ENCODE measurements around the gene DNAH10.
"Not testable (repeated sequence)": the region's sequence is repeated elsewhere in the genome, so short reads cannot be mapped to it uniquely, and the experiment has no call there.

The DNAH10 gene

GRCh38 chr12:123938679-123939480 lies 176.8 kb downstream of the DNAH10 start:
- DNase-seq, result no peak

- no peak for DNase-seq
Observed at GRCh38 chr12:123939716-123940626, 177.9 kb downstream of the DNAH10 start.

DNA sequence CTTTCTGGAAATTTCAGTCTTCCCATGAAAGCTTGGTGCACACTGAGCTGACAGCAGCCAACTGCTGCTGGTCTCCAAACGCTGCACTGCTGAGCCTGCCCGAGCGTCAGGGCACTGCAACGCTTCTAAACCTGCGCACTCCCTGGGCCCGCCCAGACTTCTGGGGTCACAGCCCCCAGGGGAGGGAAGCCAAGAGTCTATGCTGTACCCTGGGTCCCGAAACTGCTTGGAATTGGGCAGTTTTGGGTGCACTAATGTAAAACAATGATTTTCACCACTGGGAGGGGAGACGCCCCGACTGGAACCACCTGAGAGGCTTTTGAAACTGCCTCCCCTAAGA lies 178.5 kb downstream of the DNAH10 start:
- DNase-seq, result no peak

DNA sequence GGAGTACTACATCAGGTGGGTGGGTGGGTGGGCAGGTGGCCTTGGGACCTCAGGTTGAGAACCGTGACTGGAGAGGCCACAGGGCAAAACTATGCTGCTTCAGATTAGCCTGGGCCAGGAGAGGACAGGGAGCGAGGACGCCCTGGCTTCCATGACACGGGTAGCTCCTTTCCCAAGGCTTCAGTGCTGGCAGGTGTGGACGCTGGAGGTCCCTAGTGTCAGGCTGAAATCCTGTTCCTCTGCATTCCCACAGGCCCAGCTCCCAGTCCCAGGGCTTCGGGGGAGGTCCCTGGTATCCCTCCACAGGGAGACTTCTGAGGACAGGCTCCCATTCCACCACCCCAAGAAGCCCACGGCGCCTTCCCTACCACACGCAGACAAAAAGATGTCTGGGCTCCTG lies 178.9 kb downstream of the DNAH10 start:
- DNase-seq, result no peak

DNA sequence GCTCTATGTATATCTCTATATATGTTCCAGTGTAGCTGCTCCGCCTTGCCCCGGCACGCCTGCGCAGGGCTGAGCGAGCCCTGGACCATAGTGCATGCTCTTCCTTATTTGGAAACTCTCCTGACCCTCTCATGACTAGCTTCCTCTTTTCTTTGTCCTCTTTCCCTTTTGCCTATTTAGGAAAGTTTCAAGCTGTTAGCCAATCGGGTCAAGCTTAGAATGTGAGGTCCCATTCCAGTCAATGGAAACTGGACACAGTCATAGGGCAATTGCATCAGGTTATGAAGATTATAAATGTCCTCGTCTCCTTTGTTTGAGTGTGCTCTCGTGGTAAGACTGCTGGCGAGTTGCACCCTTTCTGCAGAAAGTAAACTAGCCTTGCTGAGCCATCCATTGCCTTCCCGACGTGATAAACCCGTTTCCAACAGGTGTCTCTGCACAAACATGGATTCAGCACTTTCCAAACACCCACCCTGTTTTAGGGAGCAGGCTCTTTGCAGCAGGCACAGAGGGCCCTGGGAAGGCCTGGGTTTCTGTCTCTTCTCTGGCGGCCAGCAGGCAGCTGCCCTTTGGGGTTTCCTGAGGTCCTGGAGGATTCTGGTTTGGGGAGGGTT lies 179.6 kb downstream of the DNAH10 start:
- DNase-seq, result peak; percentile 55

- no peak for DNase-seq
Observed at GRCh38 chr12:123942238-123942653, 180.1 kb downstream of the DNAH10 start.

GRCh38 chr12:123942911-123943648 lies 181.0 kb downstream of the DNAH10 start:
- DNase-seq, result no peak

DNA sequence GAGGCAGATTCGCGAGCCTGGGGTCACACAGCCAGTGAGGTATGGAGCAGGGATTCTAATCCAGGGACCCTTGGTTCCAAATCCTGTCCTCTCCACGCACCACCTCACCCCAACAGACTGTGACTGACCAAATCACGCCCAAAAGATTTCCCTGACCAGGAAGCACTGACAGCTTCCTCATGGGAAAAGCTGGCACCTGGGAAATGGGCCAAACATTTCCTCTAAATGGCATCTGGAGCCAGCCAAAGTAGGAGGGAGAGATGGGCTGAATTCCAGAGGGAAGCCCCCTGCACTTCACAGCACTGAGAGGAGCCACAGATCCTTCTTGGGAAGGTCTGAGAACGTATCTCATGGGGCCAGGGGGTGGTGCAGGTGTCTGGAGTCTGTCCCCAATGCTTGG lies 181.7 kb downstream of the DNAH10 start:
- DNase-seq, result no peak

DNA sequence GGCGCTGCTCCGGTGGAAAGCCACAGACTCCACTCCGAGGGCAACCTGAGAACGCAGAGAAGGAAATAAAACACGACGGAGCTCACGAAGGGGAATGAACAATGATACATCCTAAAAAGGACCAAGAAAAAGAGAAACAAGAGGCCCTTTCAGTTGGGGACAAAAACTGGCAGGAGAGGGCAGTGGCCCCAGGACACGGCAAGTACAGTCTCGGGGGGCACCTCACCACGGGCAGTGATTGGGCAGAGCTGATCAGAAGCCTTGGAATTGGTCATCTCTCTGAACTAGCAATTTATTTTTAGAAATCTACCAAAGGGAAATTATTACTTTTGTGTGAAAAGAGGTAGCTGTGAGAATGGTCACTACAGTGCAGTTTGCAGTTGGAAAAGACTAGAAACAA lies 182.6 kb downstream of the DNAH10 start:
- no peak for DNase-seq

- no peak for DNase-seq
Observed at GRCh38 chr12:123945287-123946151, 183.4 kb downstream of the DNAH10 start.

GRCh38 chr12:123946152-123946515 lies 184.0 kb downstream of the DNAH10 start:
- DNase-seq, result no peak

- not testable (repeated sequence) for DNase-seq
Observed at GRCh38 chr12:123946516-123947505, 184.7 kb downstream of the DNAH10 start.

DNA sequence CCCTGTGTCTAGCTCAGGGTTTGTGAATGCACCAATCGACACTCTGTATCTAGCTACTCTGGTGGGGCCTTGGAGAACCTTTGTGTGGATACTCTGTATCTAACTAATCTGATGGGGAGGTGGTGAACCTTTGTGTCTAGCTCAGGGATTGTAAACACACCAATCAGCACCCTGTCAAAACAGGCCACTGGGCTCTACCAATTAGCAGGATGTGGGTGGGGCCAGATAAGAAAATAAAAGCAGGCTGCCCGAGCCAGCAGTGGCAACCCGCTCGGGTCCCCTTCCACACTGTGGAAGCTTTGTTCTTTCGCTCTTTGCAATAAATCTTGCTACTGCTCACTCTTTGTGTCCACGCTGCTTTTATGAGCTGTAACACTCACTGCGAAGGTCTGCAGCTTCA lies 185.4 kb downstream of the DNAH10 start:
- DNase-seq, result not testable (repeated sequence)

DNA sequence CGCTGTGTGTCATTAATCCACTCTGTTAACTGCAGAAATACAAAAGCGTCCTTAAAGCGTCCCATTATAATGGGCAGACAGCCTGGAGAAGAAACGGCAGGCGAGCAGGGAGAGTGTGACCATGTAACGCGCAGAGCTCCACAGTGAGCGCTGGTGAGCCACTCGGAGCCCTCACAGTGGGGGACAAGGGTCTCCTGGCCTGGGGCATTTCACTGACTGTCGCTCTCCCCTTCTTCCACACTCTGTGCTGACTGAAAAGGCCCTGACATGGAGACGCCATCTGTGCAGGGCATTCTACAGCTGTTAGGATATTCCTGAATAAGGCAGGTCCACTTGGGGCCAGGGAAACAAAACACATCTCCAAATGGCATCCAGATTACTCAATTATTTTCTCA lies 186.3 kb downstream of the DNAH10 start:
- DNase-seq, result no peak

- DNase-seq, result no peak
Observed at GRCh38 chr12:123948796-123949769, 187.0 kb downstream of the DNAH10 start.

DNA sequence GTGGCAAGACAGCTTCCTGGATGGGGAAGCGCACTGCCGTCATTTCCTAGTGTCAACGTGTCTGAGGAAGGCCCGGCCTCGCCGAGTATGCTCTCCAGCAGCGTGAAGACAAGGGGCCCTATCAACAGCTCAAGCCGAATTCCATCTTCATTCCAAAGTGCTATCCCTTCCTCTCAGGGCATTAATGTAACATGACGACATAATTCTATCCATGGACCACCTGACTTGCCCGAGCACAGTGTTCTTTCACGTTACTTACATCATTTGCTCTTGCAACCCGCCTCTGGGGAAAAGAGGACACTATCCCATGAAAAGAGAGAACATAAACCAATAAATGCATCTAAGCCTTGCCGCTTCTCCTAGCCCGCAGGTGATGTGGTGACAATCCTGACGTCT lies 187.7 kb downstream of the DNAH10 start:
- no peak for DNase-seq

DNA sequence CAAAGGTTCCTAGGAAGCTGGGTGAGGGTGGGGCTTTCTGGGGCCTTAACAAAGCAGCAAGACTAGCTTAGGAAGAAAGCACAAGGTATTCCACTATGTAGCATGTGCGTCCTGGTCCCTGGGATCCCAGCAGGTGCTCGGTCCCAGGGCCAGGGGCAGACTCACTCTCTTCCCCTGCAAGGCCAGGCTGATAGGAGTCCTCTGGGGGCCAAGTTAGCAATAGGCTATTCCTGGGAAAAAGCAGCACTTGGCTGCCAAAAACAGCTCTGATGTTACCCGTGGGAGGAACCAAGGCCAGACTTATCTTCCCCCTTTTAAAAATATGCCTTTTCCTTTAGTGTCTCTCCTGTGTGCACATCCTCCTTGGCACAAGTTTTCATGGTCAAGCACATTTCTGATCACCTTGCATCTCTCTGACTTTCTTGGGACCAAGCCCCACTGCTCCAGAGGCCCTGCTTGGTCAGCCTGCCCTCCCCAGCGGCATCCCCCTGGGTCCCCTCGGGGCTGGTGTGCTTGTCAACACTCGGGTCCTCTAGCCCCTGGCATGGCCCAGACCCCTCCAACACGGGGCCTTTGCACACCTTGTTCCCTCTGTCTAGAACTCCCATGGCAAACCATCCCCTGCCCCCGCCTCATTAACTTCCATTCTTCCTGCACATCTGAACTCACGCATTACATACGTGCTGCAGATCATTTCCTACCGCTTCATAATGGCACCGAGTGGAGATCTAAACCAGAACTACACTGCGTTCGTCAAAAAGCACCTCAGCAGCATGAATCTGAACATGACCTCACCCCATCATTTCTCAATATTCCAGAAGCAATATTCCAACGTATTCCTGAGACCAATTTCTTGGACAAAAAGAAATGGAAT lies 188.6 kb downstream of the DNAH10 start:
- DNase-seq, result no peak

DNA sequence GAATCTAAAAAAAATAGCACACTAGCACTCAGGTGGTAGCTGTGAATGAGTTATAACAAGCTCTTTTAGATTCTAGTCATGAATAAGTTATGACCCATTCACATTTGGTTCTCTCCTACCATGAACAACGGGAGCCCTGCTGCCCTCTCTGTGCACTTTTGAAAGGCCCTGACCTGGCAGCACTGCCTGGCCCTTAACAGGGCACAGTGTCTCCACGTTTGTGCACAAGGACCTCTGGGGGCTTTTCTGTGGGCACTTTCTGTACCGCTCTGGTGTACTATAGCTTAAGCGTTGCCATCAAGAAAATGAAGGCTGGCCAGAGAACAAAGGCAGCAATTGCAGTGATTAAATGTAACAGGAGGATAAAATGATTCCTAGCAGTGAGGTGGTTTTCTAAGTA lies 189.4 kb downstream of the DNAH10 start:
- no peak for DNase-seq
